ENCODE results near the gene KLHDC1.

DNA sequence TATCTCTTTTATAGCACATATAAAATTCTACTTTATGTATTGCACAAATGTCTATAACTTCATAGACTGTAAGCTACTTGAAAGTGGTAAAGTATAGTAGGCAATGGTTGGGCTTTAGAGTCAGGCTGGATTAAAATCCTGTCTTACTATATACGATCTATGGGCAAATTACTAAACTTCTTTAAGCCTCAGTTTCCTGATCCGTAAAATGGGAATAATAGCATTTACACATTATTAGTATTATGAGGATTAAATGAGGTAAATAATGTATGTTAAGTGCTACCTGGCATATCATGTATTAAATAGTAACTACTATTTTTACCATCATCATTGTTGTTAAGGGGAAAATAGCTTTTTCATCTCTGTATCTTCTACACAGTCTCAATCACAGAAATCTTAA lies 19.3 kb upstream of the KLHDC1 start:
- TF ChIP-seq, protein P1, sequence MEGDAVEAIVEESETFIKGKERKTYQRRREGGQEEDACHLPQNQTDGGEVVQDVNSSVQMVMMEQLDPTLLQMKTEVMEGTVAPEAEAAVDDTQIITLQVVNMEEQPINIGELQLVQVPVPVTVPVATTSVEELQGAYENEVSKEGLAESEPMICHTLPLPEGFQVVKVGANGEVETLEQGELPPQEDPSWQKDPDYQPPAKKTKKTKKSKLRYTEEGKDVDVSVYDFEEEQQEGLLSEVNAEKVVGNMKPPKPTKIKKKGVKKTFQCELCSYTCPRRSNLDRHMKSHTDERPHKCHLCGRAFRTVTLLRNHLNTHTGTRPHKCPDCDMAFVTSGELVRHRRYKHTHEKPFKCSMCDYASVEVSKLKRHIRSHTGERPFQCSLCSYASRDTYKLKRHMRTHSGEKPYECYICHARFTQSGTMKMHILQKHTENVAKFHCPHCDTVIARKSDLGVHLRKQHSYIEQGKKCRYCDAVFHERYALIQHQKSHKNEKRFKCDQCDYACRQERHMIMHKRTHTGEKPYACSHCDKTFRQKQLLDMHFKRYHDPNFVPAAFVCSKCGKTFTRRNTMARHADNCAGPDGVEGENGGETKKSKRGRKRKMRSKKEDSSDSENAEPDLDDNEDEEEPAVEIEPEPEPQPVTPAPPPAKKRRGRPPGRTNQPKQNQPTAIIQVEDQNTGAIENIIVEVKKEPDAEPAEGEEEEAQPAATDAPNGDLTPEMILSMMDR (IDR thresholded peaks at IDR 0.05; ENCODE audit: low read length): no peak
- TF ChIP-seq EZH2 (IDR thresholded peaks at IDR 0.05; ENCODE audit: borderline replicate concordance, low read length): no peak
